MM.1S (cell line): Measurements from ENCODE around the gene CCDC188.

Experiments
- CTCF ChIP-seq: fragments of 300-600 bp; sonication (generic); IDR thresholded peaks from 2 replicates; pipeline ENCODE4 v1.5.1; 2016; ENCODE audit warnings: antibody characterized with exemption, low read length, mixed read lengths
- EZH2phosphoT487 ChIP-seq: fragments of 300-600 bp; sonication (generic); IDR thresholded peaks from 2 replicates; pipeline ENCODE4 v1.6.1; 2018; ENCODE audit warnings: antibody characterized with exemption, low read length

- TF ChIP-seq CTCF (no peak), EZH2phosphoT487 (no peak)
These were observed 19.9 kb downstream of the CCDC188 start for GRCh38 chr22:20130731-20131596.
